Measurements from ENCODE around the gene SREK1IP1.
"Not testable (repeated sequence)": the region's sequence is repeated elsewhere in the genome, so short reads cannot be mapped to it uniquely, and the experiment has no call there.

Gene SREK1IP1

DNA sequence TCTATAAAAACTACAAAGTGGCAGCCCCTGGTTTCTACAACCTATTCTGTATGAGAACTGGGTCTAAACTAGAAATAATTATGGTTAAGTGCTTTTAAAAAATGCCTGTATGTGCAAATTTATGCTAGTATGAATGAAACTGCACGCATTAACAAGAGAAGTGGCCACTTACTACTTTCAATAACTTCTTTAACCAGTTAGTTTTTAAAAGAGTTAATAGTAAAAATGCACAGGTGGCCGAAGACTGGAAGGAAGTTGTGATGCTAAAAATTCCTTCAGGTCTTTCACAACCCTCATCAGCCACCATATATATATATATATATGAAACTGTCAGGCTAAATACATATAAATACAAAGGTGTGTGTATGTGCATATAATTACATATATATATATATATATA, 41.3 kb downstream of the SREK1IP1 start (continued):
- TF ChIP-seq, protein P1, sequence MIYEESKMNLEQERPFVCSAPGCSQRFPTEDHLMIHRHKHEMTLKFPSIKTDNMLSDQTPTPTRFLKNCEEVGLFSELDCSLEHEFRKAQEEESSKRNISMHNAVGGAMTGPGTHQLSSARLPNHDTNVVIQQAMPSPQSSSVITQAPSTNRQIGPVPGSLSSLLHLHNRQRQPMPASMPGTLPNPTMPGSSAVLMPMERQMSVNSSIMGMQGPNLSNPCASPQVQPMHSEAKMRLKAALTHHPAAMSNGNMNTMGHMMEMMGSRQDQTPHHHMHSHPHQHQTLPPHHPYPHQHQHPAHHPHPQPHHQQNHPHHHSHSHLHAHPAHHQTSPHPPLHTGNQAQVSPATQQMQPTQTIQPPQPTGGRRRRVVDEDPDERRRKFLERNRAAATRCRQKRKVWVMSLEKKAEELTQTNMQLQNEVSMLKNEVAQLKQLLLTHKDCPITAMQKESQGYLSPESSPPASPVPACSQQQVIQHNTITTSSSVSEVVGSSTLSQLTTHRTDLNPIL (CRISPR knock-in tag; IDR thresholded peaks at IDR 0.05; ENCODE audit: low read depth): no peak
- TF ChIP-seq ZNF565 (CRISPR knock-in tag; conservative IDR thresholded peaks at IDR 0.05; ENCODE audit: low read depth): no peak

DNA sequence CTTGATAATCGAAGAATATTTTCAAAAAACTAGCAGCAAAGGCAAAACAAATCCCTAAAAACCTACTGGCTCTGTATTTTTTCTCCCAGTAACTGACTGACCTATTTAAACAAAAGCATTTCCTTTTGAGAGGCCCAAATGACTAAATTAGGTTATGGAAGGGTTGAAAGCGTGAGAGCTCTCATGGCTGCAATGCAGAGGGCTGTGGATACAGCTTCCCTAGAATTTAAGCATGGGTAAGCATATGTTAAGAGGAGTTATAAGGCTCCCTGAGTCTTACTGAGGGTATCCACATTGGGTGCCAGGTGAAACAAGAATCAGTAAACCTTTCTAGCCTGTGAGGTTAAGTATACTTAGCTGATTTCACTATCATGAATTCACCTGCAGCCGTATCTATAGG, 45.9 kb downstream of the SREK1IP1 start:
- TF ChIP-seq, protein P1 (CRISPR knock-in tag; IDR thresholded peaks at IDR 0.05; ENCODE audit: low read depth): no peak
- TF ChIP-seq ZNF565 (CRISPR knock-in tag; conservative IDR thresholded peaks at IDR 0.05; ENCODE audit: low read depth) (no peak), ARNTL (CRISPR knock-in tag; IDR thresholded peaks at IDR 0.05; ENCODE audit: borderline replicate concordance, low read depth) (no peak), GLIS3 (CRISPR knock-in tag; IDR thresholded peaks at IDR 0.05) (no peak), ESRRG (CRISPR knock-in tag; IDR thresholded peaks at IDR 0.05) (no peak), TOX (CRISPR knock-in tag; IDR thresholded peaks at IDR 0.05; ENCODE audit: borderline replicate concordance) (no peak)
- no peak for ATAC-seq

DNA sequence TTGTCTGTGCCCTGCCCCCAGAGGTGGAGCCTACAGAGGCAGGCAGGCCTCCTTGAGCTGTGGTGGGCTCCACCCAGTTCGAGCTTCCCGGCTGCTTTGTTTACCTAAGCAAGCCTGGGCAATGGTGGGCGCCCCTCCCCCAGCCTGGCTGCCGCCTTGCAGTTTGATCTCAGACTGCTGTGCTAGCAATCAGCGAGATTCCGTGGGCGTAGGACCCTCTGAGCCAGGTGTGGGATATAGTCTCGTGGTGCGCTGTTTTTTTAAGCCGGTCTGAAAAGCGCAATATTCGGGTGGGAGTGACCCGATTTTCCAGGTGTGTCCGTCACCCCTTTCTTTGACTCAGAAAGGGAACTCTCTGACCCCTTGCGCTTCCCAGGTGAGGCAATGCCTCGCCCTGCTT, 54.0 kb downstream of the SREK1IP1 start:
- not testable (repeated sequence) for ATAC-seq

DNA sequence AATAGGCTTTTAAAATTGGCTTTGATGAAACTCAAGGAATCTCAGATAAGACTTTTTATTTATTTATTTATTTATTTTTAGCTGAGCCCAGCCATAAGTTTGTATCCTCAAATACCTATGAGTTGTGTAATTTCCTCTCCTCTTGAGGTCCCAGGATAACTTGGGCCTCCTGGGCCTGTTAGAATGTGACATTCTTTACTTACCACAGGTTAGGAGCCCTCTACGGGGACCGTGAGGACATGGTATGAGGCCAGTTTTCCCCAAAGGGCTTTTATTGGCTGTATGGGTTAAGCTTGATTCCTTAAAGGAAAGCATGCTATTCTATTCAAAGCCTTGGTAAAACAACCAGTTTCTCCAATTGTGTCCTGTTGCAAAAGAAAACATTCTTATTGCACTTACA, 61.3 kb downstream of the SREK1IP1 start:
- no peak for ATAC-seq
- no peak for TF ChIP-seq ZNF8 (CRISPR knock-in tag; IDR thresholded peaks at IDR 0.05)
- no peak for TF ChIP-seq SNAI2 (CRISPR knock-in tag; IDR thresholded peaks at IDR 0.05)
- TF ChIP-seq ISL1 (CRISPR knock-in tag; IDR thresholded peaks at IDR 0.05): no peak
- no peak for TF ChIP-seq PPARA (CRISPR knock-in tag; IDR thresholded peaks at IDR 0.05; ENCODE audit: borderline replicate concordance)
- TF ChIP-seq, protein P2, sequence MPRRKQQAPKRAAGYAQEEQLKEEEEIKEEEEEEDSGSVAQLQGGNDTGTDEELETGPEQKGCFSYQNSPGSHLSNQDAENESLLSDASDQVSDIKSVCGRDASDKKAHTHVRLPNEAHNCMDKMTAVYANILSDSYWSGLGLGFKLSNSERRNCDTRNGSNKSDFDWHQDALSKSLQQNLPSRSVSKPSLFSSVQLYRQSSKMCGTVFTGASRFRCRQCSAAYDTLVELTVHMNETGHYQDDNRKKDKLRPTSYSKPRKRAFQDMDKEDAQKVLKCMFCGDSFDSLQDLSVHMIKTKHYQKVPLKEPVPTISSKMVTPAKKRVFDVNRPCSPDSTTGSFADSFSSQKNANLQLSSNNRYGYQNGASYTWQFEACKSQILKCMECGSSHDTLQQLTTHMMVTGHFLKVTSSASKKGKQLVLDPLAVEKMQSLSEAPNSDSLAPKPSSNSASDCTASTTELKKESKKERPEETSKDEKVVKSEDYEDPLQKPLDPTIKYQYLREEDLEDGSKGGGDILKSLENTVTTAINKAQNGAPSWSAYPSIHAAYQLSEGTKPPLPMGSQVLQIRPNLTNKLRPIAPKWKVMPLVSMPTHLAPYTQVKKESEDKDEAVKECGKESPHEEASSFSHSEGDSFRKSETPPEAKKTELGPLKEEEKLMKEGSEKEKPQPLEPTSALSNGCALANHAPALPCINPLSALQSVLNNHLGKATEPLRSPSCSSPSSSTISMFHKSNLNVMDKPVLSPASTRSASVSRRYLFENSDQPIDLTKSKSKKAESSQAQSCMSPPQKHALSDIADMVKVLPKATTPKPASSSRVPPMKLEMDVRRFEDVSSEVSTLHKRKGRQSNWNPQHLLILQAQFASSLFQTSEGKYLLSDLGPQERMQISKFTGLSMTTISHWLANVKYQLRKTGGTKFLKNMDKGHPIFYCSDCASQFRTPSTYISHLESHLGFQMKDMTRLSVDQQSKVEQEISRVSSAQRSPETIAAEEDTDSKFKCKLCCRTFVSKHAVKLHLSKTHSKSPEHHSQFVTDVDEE (CRISPR knock-in tag; IDR thresholded peaks at IDR 0.05): no peak

DNA sequence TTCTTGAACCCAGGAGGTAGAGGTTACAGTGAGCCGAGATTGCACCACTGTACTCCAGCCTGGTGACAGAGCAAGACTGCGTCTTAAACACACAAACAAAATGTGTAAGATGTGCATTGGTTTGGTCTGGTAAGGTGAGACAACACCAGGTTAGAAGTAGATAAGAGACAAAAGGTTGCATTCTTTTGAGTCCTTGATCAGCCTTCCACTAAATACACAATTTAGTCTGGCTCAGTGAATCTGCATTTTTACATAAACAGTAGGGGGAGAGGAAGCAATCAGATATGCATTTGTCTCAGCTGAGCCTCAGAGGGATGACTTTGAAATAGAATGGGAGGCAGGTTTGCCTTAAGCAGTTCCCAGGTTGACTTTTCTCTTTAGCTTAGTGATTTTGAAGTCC, 62.4 kb downstream of the SREK1IP1 start:
- not testable (repeated sequence) for ATAC-seq

DNA sequence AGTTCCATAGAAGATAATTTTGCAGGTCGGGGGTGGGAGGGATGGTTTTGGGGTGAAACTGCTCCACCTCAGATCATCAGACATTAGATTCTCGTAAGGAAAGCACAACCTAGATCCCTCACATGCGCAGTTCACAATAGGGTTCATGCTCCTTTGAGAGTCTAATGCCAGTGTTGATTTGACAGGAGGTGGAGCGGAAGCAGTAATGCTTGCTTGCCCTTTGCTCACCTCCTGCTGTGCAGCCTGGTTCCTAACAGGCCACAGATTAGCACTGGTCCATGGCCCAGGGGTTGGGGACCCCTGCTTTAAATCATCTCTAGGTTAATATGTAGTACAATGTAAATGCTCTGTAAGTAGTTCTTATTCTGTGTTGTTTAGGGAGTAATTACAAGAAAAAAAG, 67.7 kb downstream of the SREK1IP1 start:
- no peak for ATAC-seq
- TF ChIP-seq ISL1 (CRISPR knock-in tag; IDR thresholded peaks at IDR 0.05) (no peak), ZNF8 (CRISPR knock-in tag; IDR thresholded peaks at IDR 0.05) (no peak), ZNF70 (CRISPR knock-in tag; IDR thresholded peaks at IDR 0.05) (no peak), PPARA (CRISPR knock-in tag; IDR thresholded peaks at IDR 0.05; ENCODE audit: borderline replicate concordance) (no peak), ESRRG (CRISPR knock-in tag; IDR thresholded peaks at IDR 0.05) (no peak), GLIS3 (CRISPR knock-in tag; IDR thresholded peaks at IDR 0.05) (no peak), OSR1 (CRISPR knock-in tag; IDR thresholded peaks at IDR 0.05) (no peak), ARNTL (CRISPR knock-in tag; IDR thresholded peaks at IDR 0.05; ENCODE audit: borderline replicate concordance, low read depth) (no peak), ZFP3 (CRISPR knock-in tag; IDR thresholded peaks at IDR 0.05) (no peak), ZC3H10 (CRISPR knock-in tag; IDR thresholded peaks at IDR 0.05) (no peak), ZNF565 (CRISPR knock-in tag; conservative IDR thresholded peaks at IDR 0.05; ENCODE audit: low read depth) (no peak), TCF4 (CRISPR knock-in tag; IDR thresholded peaks at IDR 0.05; ENCODE audit: borderline replicate concordance) (no peak)
- TF ChIP-seq, protein P3, sequence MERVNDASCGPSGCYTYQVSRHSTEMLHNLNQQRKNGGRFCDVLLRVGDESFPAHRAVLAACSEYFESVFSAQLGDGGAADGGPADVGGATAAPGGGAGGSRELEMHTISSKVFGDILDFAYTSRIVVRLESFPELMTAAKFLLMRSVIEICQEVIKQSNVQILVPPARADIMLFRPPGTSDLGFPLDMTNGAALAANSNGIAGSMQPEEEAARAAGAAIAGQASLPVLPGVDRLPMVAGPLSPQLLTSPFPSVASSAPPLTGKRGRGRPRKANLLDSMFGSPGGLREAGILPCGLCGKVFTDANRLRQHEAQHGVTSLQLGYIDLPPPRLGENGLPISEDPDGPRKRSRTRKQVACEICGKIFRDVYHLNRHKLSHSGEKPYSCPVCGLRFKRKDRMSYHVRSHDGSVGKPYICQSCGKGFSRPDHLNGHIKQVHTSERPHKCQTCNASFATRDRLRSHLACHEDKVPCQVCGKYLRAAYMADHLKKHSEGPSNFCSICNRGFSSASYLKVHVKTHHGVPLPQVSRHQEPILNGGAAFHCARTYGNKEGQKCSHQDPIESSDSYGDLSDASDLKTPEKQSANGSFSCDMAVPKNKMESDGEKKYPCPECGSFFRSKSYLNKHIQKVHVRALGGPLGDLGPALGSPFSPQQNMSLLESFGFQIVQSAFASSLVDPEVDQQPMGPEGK (CRISPR knock-in tag; IDR thresholded peaks at IDR 0.05; ENCODE audit: borderline replicate concordance): no peak
- TF ChIP-seq, protein P4, sequence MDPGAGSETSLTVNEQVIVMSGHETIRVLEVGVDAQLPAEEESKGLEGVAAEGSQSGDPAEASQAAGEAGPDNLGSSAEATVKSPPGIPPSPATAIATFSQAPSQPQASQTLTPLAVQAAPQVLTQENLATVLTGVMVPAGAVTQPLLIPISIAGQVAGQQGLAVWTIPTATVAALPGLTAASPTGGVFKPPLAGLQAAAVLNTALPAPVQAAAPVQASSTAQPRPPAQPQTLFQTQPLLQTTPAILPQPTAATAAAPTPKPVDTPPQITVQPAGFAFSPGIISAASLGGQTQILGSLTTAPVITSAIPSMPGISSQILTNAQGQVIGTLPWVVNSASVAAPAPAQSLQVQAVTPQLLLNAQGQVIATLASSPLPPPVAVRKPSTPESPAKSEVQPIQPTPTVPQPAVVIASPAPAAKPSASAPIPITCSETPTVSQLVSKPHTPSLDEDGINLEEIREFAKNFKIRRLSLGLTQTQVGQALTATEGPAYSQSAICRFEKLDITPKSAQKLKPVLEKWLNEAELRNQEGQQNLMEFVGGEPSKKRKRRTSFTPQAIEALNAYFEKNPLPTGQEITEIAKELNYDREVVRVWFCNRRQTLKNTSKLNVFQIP (CRISPR knock-in tag; IDR thresholded peaks at IDR 0.05; ENCODE audit: borderline replicate concordance, low read depth): no peak
- TF ChIP-seq, protein P5, sequence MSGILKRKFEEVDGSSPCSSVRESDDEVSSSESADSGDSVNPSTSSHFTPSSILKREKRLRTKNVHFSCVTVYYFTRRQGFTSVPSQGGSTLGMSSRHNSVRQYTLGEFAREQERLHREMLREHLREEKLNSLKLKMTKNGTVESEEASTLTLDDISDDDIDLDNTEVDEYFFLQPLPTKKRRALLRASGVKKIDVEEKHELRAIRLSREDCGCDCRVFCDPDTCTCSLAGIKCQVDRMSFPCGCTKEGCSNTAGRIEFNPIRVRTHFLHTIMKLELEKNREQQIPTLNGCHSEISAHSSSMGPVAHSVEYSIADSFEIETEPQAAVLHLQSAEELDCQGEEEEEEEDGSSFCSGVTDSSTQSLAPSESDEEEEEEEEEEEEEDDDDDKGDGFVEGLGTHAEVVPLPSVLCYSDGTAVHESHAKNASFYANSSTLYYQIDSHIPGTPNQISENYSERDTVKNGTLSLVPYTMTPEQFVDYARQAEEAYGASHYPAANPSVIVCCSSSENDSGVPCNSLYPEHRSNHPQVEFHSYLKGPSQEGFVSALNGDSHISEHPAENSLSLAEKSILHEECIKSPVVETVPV (CRISPR knock-in tag; IDR thresholded peaks at IDR 0.05): no peak
- TF ChIP-seq, protein P2 (CRISPR knock-in tag; IDR thresholded peaks at IDR 0.05): no peak

Data from SK-N-SH treated with all-trans-retinoic acid at 6 μM for 48 hours (cell line).